MCF 10A (cell line): ENCODE results near the gene OR2J1. TPM values are rescaled to one million over a fixed set of nuclear protein-coding genes. Genes with fewer than 3 reads are reported as not detected.

Source experiments
- total RNA-seq: library from RNA; stranded (reverse); gene quantifications from 2 replicates; pipeline ENCODE4 v1.2.3, GENCODE V29; 2022

OR2J1 gene
- total RNA-seq, 1 experiment from 2014 or later = not detected

Other genes starting within 250 kb of the OR2J1 start
- gene TRIM27, start 175.5 kb upstream of the OR2J1 start, total RNA-seq = 68.8 and 68.9 TPM in 2 replicates
- 3.6 and 5.0 TPM in 2 replicates for gene ZNF311, start 94.2 kb upstream of the OR2J1 start, total RNA-seq
- gene OR2W1, start 54.3 kb upstream of the OR2J1 start, total RNA-seq = not detected in 2 replicates
- gene OR2B3, start 12.2 kb upstream of the OR2J1 start, total RNA-seq = not detected in 2 replicates
- gene OR2J3, start 8.6 kb downstream of the OR2J1 start, total RNA-seq = not detected in 2 replicates
- not detected in 2 replicates for gene OR2J2, start 71.4 kb downstream of the OR2J1 start, total RNA-seq
- gene OR14J1, start 202.2 kb downstream of the OR2J1 start, total RNA-seq = not detected in 2 replicates